SH-SY5Y (cell line): ENCODE measurements around the gene EXOC6B.

Source experiments
- GATA2 ChIP-seq: IDR thresholded peaks from 2 replicates; pipeline ENCODE4 v1.6.1; 2011; ENCODE audit warnings: mild to moderate bottlenecking, low read depth, low read length
- GATA3 ChIP-seq: IDR thresholded peaks from 2 replicates; pipeline ENCODE4 v1.6.1; 2011; ENCODE audit warnings: low read depth, mild to moderate bottlenecking, low read length, moderate library complexity

- no peak for TF ChIP-seq GATA2
- TF ChIP-seq GATA3 = no peak
These were observed 688.8 kb downstream of the EXOC6B start for GRCh38 chr2:72136933-72137497.
